Fibroblast of skin of left quadriceps (primary cell): ENCODE data around the gene FAM83D.
"Not testable (repeated sequence)": the region's sequence is repeated elsewhere in the genome, so short reads cannot be mapped to it uniquely, and the experiment has no call there.

Source experiments
- DNase-seq, 2 experiments: peaks; one replicate each; pipeline ENCODE4 v3.0.0-alpha.2; 2013; ENCODE audit warnings: low read depth in 2 of 2

The FAM83D gene

GRCh38 chr20:38935285-38935684 is 9.1 kb downstream of the FAM83D start:
- DNase-seq = no peak

- no peak for DNase-seq
Observed at GRCh38 chr20:38935967-38936407, 9.8 kb downstream of the FAM83D start.

DNA sequence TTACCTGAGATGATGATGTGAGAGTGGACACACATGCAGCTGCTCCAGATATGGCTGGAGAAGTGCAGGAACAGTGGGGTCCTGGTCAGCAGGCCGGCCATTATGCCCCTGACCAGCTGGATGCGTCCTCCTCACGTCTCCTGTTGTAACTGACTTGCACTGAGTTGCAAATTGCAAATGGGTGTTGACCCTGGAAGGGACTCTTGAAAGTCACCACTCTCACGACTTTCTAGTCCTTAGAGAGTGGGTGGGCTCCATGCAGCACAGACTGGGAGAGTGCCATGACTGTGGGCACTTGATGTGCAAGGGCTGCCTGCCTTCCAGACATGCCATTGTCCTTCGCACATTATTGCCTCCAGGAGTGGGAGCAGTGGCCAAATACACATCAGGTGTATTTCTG is 10.8 kb downstream of the FAM83D start:
- DNase-seq = no peak

- no peak for DNase-seq
Observed at GRCh38 chr20:38937978-38938473, 11.8 kb downstream of the FAM83D start.

DNA sequence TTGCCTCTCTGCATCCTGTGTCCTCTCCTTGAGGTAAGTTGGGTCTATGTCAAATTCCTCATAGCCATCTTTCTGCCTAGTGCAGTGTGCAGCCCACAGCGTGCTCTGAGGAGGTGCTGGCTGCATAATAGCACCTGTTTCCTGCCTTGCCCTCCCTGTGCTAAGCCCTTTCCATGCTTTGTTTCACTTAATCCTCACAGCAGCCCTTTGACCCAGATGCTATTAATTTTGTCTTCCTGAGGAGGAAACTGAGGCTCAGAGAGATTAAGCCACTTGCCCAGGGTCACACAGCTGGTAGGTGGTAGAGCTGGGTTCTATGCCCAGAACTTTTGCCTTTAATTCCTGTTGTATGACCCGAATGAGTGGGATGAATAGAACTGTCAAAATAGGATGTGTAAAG is 13.5 kb downstream of the FAM83D start:
- DNase-seq = no peak

- no peak for DNase-seq
Observed at GRCh38 chr20:38940644-38941043, 14.4 kb downstream of the FAM83D start.

- no peak for DNase-seq
Observed at GRCh38 chr20:38941726-38942389, 15.6 kb downstream of the FAM83D start.

DNA sequence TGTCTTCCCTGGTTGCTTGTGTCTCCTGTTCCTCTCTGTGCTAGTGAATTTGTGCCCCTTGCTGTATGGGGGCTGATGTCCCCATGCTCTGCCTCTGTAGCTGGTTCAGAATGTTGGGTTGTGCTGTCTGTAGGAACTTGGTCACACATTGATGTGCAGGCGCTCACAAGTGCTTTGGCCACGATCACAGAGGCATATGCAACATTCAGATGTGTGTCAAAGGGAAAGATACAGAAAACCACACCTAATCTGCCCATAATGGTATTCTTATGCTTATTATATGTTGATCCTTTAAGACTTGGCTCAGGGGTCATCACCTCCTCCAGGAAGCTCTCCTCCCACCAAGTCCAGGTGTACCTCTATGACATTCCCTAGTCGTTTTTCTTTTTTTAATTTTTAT is 18.8 kb downstream of the FAM83D start:
- no peak for DNase-seq

DNA sequence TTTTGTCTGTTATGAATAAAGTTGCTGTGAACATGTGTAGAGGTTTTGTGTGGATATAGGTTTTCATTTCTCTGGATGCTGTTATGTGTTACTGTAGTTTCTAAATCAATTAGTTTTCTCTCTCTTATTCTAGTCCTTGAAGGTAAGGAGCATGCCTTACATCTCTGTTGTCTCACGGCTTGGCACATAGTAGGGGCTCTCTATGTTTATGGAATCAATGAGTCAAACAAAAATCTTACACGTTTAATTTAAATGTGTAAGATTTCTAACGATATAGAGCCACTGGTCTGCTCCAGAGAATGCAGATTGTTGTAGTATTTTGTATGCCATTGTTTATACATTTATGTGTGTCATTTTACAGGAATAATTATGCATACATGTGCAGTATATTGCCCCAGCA is 20.6 kb downstream of the FAM83D start:
- no peak for DNase-seq

DNA sequence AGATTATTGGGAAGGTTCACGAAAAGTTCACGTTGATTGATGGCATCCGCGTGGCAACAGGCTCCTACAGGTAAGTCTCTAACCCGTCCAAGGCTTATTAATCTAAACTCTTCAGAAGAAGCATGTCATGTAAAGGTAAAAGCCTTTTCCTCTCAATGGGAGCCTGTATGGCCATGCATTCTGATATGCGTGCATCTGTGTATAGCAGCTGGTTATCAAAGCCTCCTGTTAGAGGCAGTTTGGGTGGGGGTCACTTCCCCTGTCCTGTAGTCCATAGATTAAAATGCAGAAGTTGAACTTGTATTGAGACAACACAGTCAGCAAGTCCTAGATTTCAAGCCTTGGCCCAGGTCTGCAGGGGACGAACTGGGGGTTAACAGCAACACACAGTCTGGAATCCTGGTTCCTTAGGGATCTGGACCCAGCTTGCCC is 21.7 kb downstream of the FAM83D start:
- no peak for DNase-seq

DNA sequence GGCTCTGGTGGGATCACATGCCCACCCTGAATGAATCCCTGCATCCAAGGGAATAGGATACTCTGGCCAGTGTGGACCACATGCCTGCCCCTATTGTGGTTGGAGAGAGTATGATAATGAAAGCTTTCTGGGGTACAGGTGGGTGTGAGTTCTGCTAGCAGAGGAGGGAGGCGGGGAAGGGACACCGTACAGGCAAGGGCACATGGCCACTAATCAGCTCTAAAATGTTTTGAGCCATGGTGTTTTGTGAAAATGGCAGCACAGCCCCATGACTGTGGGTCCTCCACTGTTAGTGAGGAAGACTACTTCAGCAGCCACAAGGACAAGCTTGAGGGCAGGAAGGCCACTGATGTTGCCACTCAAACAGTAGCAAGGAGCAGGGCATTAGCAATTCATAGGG is 24.0 kb downstream of the FAM83D start:
- DNase-seq = no peak

DNA sequence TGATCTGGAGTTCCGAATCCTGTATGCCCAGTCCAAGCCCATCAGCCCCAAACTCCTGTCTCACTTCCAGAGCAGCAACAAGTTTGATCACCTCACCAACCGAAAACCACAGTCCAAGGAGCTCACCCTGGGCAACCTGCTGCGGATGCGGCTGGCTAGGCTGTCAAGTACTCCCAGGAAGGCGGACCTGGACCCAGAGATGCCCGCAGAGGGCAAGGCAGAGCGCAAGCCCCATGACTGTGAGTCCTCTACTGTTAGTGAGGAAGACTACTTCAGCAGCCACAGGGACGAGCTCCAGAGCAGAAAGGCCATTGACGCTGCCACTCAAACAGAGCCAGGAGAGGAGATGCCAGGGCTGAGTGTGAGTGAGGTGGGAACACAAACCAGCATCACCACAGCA is 25.4 kb downstream of the FAM83D start:
- no peak for DNase-seq

GRCh38 chr20:38952153-38952552 is 25.9 kb downstream of the FAM83D start:
- DNase-seq = no peak

DNA sequence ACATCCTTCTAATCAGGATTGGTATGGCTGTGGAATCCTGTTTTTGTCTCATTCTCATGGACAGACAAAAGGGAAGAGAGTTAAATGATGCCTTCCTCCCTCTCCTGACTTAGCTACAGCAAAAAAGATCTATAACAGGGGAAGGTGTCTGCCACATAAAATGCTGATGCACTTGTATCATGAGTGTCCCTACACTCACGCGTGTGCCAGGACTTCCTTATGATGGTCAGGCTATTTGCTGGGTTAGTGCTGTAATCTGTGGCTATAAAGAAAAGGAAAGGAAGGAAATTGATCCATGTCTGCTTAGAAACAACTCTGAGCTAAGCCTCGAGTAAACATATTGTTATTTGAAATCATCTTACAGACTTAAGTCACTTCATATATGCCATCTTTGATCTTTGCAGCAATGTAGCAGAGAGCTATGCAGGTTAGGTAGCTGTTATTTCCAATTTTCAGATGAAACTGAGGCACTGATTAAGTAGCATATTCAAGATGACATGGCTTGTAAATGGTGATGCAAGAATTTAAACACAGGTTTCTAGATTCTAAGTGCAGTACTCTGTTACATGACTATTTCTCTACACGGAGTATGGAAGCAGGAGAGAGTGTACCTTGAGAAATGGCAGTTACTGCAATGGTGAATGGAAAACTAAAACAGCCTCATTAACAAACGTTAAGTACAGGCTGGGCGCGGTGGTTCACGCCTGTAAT is 27.6 kb downstream of the FAM83D start:
- no peak for DNase-seq

DNA sequence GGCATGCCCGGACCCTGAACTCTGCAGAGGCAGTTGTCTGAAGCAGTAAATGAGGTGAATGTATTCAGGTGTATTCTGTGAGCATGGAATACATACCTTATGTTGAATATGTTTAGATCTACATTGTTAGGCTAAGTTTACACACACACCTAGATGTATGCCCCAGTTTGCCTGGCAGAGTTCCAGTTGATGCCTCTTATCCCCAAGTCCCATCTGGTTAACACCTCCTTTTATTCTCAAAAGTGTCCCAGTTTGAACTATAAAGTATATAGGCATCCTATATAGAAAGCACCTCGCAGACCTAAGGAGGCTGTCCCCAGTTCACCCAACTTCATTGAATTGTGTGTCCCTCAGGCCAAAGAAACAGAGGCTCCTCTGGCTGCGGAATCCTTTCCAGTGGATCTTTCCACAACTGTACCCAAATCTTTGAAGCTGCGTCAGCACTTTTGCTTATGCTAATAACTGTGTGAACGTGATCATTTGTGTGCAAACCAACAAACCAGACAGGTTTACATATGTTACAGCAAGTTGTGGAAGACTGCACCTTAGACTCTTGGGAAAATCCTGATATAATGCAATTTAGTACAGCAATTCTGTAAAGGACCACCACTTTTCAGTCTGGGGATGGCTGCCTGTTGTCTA is 31.1 kb downstream of the FAM83D start:
- no peak for DNase-seq

DNA sequence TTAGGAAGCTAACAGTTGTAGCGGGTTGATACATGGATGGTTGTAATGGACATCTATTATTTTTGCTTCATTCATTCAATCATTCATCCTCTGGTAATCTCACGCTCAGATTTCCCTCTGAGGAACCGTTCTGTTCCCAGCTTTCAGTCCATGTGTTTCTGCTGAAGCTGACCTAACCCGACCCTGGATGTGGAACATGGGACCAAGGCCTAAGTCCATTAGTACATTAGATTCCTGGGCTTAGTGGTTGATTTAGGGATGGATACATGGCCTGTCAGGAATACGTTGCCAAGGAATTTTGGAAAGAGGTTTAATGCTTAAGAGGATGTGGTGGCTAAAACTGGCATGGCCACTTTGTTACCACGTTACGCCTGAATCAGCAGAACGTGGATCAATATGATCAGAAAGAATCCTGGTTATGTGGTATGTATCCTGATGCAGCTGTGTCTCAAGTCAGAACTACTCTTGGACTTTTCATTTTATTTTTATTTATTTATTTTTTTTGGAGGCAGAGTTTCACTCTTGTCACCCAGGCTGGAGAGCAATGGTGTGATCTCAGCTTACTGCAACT is 31.8 kb downstream of the FAM83D start:
- no peak for DNase-seq

- not testable (repeated sequence) for DNase-seq
Observed at GRCh38 chr20:38960187-38960687, 34.0 kb downstream of the FAM83D start.

GRCh38 chr20:38961530-38962043 is 35.4 kb downstream of the FAM83D start:
- no peak for DNase-seq

DNA sequence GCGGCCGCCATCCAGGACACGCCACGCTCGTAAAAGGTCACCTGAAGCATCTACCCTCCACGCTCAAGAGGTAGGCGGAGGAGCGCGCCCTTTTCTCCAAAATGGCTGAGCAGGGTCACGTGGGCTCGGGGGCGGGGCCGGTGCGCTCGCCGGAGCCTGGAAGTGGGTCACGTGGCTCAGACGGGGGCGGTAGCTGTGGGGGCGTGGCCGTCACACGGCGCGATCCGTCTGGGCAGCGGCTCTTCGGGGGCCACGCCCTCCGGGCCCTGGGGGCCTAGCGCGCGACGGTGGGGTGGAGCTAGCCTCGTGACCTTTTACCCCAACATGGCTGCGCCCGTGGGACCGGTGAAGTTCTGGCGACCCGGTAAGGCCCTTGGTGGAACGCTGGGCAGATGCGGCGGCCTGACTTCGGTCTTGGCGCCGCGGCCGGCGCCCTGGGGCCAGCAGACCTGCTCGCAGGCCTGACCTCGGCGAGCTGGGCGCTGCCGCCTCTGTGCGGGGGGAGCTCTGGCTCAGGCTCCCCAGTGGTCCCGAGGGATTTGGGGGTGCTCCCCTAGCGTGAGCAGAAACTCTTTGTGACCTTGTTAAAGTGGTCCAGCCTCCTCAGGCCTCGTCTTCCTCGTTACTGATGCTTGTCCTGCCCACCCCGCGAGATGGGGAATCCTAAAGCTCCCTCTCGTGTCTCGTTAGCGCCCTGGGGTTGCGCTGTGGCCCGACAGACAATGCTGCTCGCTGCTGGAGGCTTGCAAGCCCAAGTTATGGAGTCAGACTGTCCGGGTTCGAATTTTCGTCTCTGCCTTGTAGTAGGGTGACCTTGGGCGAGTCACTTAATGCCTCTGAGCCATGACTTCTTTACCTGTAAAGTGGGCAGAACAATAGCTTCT is 36.1 kb downstream of the FAM83D start, which contains the start of gene DHX35:
TSS of gene DHX35 (plus strand) at position 301 of the 884 bp plus-strand sequence. CDS start at position 325, 24 bp downstream.
- peak; percentile 89 to 92 for DNase-seq

GRCh38 chr20:38962928-38963401 is 36.7 kb downstream of the FAM83D start:
- no peak for DNase-seq

GRCh38 chr20:38963745-38964144 is 37.5 kb downstream of the FAM83D start:
- no peak for DNase-seq
